RPMI7951 (cell line): ENCODE measurements around the gene LENG8. TPM values are rescaled to one million over a fixed set of nuclear protein-coding genes. Genes with fewer than 3 reads are reported as not detected.
A peak's percentile ranks its signal among the peaks of the same experiment; 100 is the strongest.

ENCODE experiments used
- DNase-seq: peaks from one replicate; pipeline ENCODE4 v3.0.0-alpha.2; 2012; ENCODE audit warnings: low read depth
- total RNA-seq: library from RNA; depleted of rRNA; stranded (reverse); fragments of >200 nt; shearing (Covaris generic); gene quantifications from 2 replicates; pipeline ENCODE4 v1.2.3, GENCODE V29; 2014; rRNA removed

LENG8 gene
- 7.1 and 9.0 TPM in 2 replicates for total RNA-seq

DNA sequence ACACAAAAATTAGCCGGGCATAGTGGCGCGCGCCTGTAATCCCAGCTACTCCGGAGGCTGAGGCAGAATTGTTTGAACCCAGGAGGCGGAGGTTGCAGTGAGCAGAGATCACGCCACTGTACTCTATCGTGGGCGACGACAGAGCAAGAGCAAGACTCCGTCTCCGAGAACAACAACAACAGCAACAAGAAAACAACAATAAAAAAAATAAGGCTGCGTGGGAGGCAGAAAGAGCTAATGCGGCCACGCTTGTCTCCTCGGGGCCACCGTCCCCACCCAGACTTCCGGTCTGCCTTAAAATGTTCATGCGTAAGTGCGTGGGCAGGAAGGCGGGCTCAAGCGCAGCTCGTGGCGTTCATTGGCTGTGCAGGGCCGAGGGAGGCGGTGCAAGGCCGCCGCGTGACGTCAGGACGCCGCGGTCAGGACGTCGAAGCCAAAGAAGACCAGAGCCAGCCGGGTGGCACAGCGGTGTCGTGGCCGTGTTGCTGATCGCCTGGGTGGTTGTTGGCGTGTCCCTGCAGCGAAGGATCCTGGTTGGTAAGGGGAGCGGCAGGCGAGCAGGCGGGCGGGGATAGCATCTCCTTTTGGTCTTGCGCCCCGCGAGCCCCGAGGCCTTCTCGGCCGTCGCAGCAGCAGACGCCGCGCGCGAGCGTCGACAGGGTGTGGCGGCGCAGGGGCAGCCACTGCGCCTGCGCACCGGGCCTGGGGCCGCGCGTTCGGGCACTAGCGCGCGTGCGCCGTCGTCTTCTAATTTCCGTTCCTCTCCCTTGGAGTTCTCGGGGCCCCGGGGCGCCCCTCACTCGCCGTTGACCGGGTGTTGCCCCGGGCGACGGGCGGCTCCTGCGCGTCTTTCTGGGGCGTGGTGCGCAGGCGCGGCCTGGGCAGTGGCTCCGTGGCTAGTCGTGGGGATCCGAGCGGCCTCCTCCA, at the start of gene LENG8:
Gene LENG8 (plus strand): TSS at position 426 of the 927 bp plus-strand sequence. CDS start 2,146 bp downstream, outside the sequence.
- DNase-seq = peak; percentile 97

DNA sequence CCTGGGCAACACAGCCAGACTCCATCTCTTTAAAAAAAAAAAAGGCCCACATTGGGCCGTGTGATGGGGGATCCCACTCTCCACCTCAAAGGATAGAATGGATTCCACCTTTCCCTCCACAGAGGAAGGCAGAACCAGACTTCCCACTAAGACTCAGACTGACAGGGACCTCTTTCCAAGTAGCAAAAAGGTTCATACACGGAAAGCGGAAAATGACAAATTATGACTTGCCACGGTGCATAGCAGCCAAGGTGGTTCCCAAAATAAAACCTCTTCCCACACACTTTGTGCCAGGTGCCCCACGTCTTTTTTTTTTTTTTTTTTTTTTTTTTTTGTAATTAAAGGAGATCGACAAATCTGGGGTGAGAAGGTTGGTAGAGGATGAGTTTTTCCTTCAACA, 48.1 kb upstream of the LENG8 start:
- no peak for DNase-seq

DNA sequence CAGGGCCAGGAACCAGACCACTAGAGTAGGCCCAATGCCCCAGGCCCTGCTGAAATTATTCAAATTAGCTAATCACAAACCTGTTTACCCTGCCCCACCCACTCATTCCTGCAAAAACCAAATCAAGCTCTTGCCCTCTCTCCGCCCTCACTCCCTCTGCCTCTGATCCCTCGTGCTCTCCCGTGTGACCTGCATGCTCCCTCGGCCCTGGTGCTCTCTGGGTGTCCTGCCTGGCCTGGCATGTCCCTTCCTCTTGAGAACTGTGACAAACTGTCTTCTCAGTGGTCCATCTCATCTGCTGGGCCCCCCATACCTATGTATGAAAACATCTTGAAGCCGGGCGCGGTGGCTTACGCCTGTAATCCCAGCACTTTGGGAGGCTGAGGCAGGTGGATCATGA, 45.9 kb upstream of the LENG8 start:
- no peak for DNase-seq

DNA sequence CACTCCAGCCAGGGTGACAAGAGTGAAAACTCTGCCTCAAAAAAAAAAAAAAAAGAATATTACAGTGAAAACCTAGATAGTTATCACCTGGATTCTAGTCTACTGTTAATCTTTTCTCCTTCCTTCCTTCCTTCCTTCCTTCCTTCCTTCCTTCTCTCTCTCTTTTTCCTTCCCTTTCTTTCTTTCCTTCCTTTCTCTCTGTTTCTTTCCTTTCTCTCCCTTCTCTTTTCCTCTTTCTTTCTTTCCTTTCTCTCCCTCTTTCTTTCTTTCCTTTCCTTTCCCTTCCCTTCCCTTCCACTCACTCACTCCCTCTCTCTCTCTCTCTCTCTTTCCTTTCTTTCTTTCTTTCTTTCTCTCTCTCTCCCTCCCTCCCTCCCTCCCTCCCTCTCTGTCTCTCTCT, 43.4 kb upstream of the LENG8 start:
- no peak for DNase-seq

DNA sequence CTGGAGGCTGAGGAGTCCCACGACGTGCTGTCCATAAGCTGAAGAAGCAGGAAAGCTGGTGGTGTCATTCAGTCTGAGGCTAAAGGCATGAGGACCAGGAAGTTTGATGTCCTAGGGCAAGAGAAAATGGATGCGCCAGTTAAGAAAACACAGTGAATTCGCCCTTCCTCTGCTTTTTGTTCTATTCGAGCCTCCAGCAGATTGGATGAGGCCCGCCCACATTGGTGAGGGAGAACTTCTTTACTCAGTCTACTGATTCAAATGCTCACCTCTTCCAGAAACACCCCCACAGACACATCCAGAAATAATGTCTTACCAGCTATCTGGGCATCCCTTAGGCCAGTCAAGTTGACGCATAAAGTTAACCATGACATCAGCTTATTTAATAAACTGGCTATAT, 41.2 kb upstream of the LENG8 start:
- no peak for DNase-seq

DNA sequence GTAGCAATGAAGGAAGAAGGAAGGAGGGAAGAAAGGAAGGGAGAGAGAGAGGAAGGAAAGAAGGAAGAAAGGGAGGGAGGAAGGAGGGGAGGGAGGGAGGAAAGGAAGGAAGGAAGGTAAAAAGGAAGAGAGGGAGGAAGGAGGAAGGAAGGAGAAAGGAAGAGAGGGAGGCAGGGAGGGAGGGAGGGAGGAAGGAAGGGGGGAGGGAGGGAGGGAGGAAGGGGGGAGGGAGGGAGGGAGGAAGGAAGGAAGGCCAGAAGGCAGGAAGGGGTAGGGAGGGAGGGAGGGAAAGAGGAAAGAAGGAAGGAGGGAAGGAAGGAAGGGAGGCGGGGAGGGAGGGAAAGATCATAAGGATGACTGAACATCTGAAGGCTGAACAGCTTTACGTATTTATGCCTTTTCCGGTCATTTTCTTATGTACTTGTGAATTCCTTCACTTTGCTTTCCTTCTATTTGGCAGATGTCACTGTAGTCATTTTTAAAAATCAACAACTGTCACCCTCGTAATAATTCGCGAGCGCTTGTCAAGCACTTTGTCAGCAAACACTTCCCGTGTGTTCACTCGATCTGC, 40.5 kb upstream of the LENG8 start:
- no peak for DNase-seq

DNA sequence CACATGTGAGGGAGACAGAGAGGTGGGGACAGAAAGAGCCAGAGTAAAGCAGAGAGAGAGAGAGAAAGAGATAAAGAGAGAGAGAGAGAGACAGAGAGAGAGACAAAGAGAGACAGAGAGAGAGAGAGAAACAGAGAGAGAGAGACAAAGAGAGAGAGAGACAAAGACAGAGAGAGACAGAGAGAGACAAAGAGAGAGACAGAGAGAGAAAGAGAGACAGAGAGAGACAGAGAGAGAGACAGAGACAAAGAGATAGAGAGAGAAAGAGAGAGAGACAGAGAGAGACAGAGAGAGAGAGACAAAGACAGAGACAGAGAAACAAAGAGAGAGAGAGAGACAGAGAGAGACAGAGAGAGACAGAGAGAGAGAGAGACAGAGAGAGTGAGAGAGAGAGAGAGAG, 38.0 kb upstream of the LENG8 start:
- DNase-seq = no peak

DNA sequence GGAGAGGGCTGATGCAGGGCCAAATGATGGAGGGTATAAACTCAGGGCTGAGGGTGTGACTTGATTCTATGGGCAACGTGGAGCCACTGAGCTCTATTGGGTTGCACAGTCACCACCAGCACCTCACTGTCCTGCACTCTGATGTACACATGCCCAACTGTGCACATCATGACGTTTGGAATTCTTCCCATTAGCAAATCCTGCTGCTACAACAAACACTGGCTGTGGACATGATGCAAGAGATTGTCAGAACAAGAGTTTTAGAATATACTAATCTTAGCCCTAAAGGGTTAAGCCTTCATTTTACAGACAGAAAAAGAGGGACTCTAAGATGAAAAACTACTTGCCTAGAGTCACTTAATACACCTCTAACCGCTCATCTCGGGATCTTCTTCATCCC, 36.1 kb upstream of the LENG8 start:
- no peak for DNase-seq

DNA sequence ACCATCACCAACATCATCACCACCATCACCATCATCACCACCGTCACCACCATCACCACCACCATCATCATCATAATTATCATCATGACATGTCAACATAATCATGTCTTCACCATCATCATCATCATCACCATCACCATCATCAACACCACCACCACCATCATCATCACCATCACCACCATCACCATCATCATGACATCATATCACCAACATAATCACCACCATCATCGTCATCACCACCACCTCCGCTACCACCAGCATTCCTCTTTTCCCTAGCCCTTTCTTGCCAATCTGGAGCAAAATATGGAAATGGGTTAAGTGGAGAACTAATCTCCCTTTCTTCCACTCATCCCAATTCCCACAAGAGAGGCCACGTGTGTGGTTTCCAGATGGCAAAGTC, 34.8 kb upstream of the LENG8 start:
- no peak for DNase-seq

DNA sequence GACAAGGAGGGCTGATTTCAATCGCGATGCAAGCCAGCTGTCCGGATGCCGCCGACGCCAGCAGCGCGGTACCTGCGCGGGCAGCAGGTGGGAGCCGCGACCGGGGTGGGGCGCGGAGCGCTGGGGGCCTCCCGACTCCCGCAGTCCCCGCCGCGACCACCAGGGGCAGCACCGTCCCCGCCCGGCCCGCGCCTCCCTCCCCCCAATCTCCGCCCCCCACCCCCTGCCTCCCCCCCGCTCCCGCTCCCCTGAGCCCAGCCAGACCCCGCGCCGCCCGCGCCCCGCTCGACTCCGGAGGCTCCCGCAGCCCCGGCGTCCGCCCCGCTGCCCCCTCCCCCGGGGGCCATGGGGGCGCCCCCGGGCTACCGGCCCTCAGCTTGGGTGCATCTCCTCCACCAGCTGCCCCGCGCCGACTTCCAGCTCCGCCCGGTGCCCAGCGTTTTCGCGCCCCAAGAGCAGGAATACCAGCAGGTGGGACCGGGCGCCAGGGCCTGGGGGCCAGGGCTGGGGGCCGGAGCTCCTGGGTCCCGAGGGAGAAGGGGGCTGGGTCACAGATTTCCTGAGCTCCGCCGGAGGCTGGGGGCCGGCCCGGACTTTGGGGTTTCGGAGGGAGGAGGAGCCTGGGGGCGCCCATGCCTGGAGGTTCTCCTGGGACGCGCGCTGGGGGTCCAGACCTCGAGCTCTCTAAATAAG, 33.6 kb upstream of the LENG8 start, which contains the start of gene TTYH1:
Gene TTYH1 (plus strand): TSS at position 257 of the 693 bp plus-strand sequence. CDS start 89 bp downstream, at position 346.
- no peak for DNase-seq

DNA sequence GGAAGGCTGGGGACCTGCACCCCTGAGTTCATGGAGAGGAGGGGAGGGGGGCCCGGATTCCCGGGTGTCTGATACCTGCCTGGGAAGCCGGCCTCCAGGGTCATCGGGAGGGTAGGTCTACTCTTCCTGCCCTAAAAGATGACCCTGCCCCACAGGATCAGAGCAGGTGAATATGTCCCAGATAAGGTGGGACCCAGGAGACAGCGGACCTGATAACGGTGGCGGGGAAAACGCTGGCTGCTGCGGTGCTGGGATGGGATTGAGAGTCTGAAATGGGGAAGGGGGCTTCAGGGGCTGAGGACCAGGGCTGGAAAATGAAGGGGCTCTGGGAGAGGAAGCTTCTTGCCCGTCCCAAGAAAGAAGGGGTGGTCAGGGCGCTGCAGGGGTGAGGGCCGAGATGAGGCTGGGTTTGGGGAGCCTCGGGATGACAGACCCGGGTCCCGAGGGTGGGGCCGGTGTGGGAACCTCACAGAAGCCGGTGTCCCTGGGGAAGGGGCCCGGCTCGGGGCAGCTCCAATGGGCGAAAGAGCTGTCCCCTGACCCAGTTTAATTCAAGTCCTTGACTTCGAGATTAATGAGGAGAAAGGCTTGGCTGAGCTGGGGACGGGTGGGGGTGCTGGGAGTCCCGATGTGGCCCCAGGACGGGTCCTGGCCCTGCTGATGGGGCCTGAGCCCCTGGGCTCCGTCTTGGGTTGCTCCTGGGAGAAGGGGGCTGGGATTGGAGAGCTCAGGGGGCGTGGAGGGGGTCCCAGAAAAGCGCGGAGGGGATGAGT, 32.9 kb upstream of the LENG8 start:
- no peak for DNase-seq

DNA sequence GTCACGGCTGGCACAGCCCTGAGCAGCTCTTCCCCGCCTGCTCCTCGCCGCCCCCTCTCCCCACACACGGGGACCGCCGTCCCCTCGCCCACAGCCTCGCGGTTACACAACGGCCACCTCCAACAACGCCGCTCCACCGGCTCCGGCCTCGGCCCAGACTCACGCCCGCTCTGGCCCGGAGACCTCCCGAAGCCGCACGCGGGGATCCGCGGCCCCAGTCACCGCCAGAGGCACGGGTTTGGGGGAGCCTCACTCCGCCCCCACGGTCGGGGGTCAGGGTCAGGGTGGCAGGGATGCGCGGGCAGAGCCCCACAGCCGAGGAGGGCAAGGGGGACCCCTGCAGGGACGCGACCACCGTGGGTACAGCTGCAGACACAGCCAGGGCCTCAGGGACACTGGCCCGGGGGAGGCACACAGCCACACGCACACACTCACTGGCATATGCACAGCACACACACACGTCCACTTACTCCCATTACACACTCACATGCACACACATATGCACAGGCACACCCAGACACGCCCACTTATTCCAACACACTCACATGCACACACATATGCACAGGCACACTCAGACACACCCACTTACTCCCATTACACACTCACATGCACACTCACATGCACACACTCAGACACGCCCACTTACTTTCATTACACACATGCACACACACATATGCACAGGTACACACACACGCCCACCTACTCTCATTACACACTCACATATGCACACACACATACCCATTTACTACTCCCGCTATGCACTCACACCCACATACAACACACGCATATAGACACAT, 32.1 kb upstream of the LENG8 start:
- no peak for DNase-seq

DNA sequence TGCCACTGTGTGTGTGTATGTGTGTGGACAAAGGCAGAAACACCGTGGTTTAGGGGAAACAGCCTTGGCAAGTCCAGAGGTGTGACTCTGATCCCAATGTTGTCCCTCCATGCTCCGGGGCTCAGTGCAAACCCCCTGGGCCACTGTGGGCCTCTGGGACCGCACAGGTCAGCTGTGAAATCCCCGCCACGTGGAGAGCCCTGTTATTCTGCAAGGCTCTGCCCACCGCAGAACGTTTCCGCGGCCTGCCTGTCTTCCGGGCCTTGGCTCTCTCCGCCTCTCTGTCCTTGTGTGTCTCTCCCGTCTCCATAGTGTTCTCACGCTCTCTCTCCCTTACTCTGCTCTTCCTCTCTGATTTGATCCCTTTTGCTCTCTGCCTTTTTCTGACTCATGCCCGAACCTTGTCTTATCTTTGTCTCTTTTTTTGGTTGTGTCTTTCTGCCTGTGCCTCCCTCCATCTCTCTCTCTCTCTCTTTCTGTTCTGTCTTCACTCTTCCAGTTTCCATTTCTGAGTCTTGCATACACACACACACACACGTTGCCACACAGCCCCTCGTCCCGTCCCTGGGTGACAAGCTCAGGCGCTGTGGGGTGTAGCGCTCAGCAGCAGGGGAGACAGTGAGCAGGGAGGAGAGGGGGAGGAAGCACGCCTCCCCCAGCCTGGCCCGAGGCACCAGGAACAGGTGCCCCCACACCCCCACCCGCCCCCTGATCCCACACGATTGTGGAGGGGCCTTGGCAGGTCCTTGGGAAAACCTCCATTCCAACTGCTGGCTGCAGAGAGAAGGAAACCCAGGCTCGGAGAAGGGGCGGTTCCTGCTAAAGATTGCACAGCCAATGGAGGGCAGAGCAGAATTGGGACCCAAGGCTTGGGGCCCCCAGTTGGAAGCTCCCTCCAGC, 30.7 kb upstream of the LENG8 start:
- peak; percentile 54 for DNase-seq

DNA sequence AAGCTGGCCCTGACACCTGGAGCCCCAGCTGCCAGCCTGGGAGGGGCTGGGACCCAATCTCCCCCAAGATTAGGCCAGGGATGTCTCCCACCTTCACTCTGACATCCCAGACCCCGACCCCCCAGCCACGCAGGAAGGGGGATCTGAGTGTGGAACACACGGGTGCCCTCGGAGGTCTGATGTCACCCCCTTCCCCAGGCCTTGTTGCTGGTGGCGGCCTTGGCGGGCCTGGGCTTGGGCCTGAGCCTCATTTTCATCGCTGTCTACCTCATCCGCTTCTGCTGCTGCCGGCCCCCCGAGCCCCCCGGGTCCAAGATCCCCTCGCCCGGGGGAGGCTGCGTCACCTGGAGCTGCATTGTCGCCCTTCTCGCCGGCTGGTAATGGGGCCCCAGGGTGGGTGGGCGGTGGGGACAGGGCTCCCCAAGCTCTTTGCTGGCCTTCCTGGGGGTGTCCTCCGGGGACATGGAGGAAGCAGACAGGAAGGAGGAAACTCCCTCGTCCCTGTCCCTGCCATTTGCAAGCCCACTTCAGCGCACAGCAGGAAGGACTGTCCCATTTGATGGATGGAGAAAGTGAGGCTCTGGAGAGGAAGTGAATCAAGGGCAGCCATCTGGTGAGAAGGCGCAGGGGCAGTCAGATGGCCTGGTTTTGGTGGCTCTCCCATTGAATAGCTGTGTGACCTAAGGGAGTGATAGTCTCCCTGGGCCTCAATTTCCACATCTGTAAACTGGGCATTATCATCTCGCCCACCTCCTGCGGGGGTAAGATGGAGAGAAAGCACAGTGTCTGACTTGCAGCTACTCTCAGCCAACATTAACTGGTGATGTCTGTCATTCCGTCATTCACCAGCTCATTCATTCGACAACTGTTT, 29.8 kb upstream of the LENG8 start:
- DNase-seq = no peak

DNA sequence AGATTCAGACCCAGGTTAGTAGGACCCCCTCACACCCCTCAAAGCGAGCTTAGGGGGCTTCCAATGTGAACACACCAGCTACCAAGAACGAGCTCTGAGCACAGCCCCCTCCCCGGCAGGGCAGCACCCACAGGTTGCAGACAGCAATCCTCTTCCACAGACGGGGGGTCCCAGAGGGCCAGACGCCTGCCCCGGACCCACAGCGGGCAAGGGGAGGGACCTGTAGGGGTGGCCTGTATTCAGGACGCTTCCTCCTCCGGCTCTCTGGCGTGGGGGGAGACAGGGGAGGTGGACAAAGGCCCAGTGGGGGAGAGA, 29.0 kb upstream of the LENG8 start:
- no peak for DNase-seq

DNA sequence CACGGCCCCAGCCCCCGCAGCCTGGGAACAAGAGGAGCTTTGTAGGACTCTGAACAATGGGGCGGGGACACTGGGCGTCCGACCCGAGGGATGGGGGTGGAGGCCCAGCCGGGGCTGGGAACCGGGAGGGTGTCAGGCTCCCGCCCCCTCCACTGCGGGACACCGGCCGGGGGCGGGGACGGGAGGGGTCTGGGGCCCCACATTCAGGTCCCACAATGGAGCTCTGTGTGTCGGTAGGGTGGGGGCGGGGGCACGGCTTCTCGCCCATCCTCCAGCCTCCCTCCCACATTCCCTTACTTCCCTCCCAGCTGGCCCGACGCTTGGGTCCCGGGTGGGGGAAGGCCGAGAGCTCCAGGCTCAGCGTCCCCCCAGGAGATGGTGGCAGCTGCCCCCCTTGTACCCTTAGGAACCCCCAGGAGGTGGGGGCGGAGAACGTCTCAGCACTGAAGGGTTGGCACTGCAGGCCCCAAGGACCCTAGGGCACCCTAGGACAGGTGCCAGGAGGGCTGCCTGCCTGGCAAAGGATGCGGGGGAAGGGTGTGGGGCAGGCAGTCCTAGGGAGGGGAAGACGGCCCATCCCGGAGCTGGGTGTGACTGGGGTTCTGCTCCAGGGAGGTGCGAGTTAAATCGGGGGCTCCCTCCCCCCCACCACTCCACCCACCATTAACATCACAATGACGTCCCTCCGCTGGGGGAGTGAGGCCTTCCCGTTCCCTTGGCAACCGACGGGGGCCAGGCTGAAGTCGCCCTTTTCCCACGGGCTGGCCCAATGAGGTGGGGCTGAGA, 28.4 kb upstream of the LENG8 start:
- DNase-seq = no peak

DNA sequence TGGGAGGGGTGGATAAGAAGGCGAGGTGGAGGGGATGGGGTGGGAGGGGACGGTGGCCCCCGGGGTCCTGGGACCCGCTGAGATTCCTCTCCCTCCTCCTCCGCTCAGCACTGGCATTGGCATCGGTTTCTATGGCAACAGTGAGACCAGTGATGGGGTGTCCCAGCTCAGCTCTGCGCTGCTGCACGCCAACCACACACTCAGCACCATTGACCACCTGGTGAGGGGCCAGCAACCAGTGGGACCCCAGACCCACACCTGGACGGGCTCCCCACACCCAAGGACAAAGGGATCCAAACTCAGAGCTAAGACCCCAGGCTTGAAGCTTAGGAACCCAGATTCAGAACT, 27.9 kb upstream of the LENG8 start:
- no peak for DNase-seq

DNA sequence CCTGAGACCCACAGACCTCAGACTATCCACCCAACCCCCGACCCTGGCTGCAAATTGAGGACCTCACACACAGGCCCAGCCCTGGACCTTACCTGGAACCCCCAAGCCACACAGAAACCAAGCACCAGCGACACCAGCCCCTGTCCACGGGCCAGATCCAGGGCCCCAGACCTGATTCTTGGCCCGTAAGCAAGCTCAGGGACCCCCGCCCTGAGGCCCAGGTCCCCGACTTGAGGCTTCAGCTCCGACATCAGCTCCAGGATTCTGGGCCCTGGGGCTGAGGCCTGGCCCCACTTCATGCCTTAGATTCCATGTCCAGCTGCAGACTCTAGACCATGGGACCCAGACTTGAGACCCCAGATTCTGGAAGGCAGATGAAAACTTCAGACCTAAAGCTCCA, 27.5 kb upstream of the LENG8 start:
- DNase-seq = no peak
